ENCODE results near the gene PGAM1. TPM values are rescaled to one million over a fixed set of nuclear protein-coding genes. Genes with fewer than 3 reads are reported as not detected.

Gene PGAM1
- total and polyA plus RNA-seq, 2 of the 4 experiments (the other 2 are of a cell fraction), result 686 to 841 TPM

DNA sequence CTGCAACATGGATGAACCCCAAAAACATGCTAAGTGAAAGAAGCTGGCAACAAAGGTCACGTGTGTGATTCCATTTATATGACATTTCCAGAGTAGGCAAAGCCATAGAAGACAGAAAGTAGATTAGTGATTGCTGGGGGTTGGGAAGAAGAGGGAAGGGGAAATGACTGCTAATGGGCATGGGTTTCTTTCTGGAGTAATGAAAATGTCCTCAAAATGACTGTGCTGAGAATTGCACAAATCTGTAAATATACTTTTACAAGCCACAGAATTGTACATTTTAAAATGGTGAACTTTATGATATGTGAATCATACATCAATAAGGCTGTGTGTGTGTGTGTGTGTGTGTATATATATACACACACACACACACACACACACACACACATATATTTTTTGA is 56.4 kb downstream of the PGAM1 start:
- Histone ChIP-seq H3K36me3 (ENCODE audit: control insufficient read depth, insufficient read depth, low read length) (peaks cover 28% of the 10 kb centered on the region), H3K9ac (ENCODE audit: low read depth, low read length) (no peak overlapping the region), H4K20me1 (ENCODE audit: insufficient read depth, low read length) (peaks cover 32% of the 10 kb centered on the region), H3K18ac (ENCODE audit: low read depth, low read length) (no peak overlapping the region), H4K8ac (ENCODE audit: low read depth in 2 of 2, low read length in 2 of 2) (no peak overlapping the region), H3K9me1 (ENCODE audit: insufficient read depth, low read length) (peaks cover 18% of the 10 kb centered on the region), H3K4me1 (ENCODE audit: control insufficient read depth, insufficient read depth, low read length) (peaks cover 7% of the 10 kb centered on the region), H2BK120ac (ENCODE audit: low read depth, low read length) (no peak overlapping the region), H3K23ac (ENCODE audit: low read depth, low read length) (no peak overlapping the region), H3K27me3 (ENCODE audit: control insufficient read depth, insufficient read depth, low read length) (no peaks in the 10 kb centered on the region), H3K27ac (ENCODE audit: insufficient read depth, low read length) (no peak overlapping the region), H2AFZ (replicated peaks; ENCODE audit: low read length, poor library complexity) (no peak overlapping the region), H3K56ac (ENCODE audit: extremely low read depth, insufficient read depth, low read length) (no peak overlapping the region), H3K79me1 (ENCODE audit: low read depth in 1 of 2, low read length in 2 of 2) (peaks cover 26 to 78% of the 10 kb centered on the region in 2 experiments), H3K9me3 (ENCODE audit: control insufficient read depth, insufficient read depth, low read length) (no peaks in the 10 kb centered on the region), H2AK9ac (replicated peaks; ENCODE audit: low read depth, low read length, poor library complexity) (no peak overlapping the region), H3K4me3 (ENCODE audit: insufficient read depth, low read depth, low read length) (no peak overlapping the region), H2AK5ac (ENCODE audit: low read depth, low read length) (no peak overlapping the region), H4K5ac (ENCODE audit: low read depth, low read length) (no peak overlapping the region), H2BK5ac (ENCODE audit: low read depth, low read length, poor library complexity, severe bottlenecking) (peak overlapping the region; percentile 39), H3K4me2 (ENCODE audit: low read depth, low read length) (no peak overlapping the region), H3K4ac (ENCODE audit: low read depth, low read length) (no peak overlapping the region), H3K14ac (replicated peaks; ENCODE audit: low read depth, low read length) (no peak overlapping the region), H2BK15ac (ENCODE audit: low read depth, low read length) (no peak overlapping the region), H2BK20ac (ENCODE audit: low read depth, low read length) (no peak overlapping the region), H4K91ac (ENCODE audit: insufficient read depth, low read depth, low read length) (no peak overlapping the region)
- CTCF ChIA-PET, result no interaction called here
- DNase-seq (no peak), ATAC-seq (ENCODE audit: low read depth) (no peak)
- WGBS, 2 experiments (ENCODE audit: extremely low coverage in 2 of 2, insufficient read length in 1 of 2), result 89% methylated on average over 1 of the region's 1 CpG; no CpG with 5 or more reads in 1 of the 2 experiments
- no TSS peak for BruUV-seq (replicated peaks)
- in situ Hi-C loops (cut with MboI; ENCODE audit: low sequenced_read_pairs) (no loop called here), intact Hi-C loops (cut with micrococcal nuclease) (no loop called here), dilution Hi-C loops (cut with HindIII; ENCODE audit: low sequenced_read_pairs, unreplicated experiment) (no loop called here)
- POLR2A ChIA-PET (ENCODE audit: unreplicated experiment), result no interaction called here
- TF ChIP-seq RCOR1 (IDR thresholded peaks at IDR 0.05; ENCODE audit: insufficient replicate concordance, low read length) (no peak), BHLHE40 (IDR thresholded peaks at IDR 0.05; ENCODE audit: low read depth, low read length) (no peak), MXI1 (IDR thresholded peaks at IDR 0.05; ENCODE audit: borderline replicate concordance, low read depth, low read length) (no peak), RAD21 (IDR thresholded peaks at IDR 0.05; ENCODE audit: low read length) (no peak), CHD1 (IDR thresholded peaks at IDR 0.05; ENCODE audit: low read depth, low read length) (no peak), FOS (IDR thresholded peaks at IDR 0.05; ENCODE audit: low read depth, low read length) (no peak), NFE2L2 (IDR thresholded peaks at IDR 0.05; ENCODE audit: low read depth, low read length) (no peak), POLR2A (IDR thresholded peaks at IDR 0.05; ENCODE audit: low read depth, low read length) (no peak), MAFK (IDR thresholded peaks at IDR 0.05; ENCODE audit: low read depth, low read length) (no peak), CEBPB (IDR thresholded peaks at IDR 0.05; ENCODE audit: low read depth, low read length) (no peak), SMC3 (IDR thresholded peaks at IDR 0.05; ENCODE audit: low read depth, low read length) (no peak), MAZ (IDR thresholded peaks at IDR 0.05; ENCODE audit: borderline replicate concordance, low read depth, low read length) (no peak), RFX5 (IDR thresholded peaks at IDR 0.05; ENCODE audit: low read depth, low read length) (no peak)
- TF ChIP-seq, protein P1, sequence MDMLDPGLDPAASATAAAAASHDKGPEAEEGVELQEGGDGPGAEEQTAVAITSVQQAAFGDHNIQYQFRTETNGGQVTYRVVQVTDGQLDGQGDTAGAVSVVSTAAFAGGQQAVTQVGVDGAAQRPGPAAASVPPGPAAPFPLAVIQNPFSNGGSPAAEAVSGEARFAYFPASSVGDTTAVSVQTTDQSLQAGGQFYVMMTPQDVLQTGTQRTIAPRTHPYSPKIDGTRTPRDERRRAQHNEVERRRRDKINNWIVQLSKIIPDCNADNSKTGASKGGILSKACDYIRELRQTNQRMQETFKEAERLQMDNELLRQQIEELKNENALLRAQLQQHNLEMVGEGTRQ (IDR thresholded peaks at IDR 0.05; ENCODE audit: low read depth, low read length), result no peak
- TF ChIP-seq, protein P2, sequence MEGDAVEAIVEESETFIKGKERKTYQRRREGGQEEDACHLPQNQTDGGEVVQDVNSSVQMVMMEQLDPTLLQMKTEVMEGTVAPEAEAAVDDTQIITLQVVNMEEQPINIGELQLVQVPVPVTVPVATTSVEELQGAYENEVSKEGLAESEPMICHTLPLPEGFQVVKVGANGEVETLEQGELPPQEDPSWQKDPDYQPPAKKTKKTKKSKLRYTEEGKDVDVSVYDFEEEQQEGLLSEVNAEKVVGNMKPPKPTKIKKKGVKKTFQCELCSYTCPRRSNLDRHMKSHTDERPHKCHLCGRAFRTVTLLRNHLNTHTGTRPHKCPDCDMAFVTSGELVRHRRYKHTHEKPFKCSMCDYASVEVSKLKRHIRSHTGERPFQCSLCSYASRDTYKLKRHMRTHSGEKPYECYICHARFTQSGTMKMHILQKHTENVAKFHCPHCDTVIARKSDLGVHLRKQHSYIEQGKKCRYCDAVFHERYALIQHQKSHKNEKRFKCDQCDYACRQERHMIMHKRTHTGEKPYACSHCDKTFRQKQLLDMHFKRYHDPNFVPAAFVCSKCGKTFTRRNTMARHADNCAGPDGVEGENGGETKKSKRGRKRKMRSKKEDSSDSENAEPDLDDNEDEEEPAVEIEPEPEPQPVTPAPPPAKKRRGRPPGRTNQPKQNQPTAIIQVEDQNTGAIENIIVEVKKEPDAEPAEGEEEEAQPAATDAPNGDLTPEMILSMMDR (conservative IDR thresholded peaks at IDR 0.05; ENCODE audit: low read depth, low read length), result no peak
- TF ChIP-seq, protein P3, sequence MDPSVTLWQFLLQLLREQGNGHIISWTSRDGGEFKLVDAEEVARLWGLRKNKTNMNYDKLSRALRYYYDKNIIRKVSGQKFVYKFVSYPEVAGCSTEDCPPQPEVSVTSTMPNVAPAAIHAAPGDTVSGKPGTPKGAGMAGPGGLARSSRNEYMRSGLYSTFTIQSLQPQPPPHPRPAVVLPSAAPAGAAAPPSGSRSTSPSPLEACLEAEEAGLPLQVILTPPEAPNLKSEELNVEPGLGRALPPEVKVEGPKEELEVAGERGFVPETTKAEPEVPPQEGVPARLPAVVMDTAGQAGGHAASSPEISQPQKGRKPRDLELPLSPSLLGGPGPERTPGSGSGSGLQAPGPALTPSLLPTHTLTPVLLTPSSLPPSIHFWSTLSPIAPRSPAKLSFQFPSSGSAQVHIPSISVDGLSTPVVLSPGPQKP (IDR thresholded peaks at IDR 0.05; ENCODE audit: borderline replicate concordance, low read depth, low read length), result no peak
